H1 (cell line): ENCODE data around the gene IL13RA1. TPM values are rescaled to one million over a fixed set of nuclear protein-coding genes. Genes with fewer than 3 reads are reported as not detected.

Source experiments
- CBX5 ChIP-seq: fragments of 300-800, 300-1000 bp; sonication (generic); IDR thresholded peaks from 2 replicates; pipeline ENCODE4 v1.7.1; 2016; ENCODE audit warnings: antibody characterized with exemption, low read length, low read depth
- CHD1 ChIP-seq: IDR thresholded peaks from 2 replicates; pipeline ENCODE4 v1.6.1; 2012; ENCODE audit warnings: low read depth, low read length, improper control_type of control experiment
- CTBP2 ChIP-seq: IDR thresholded peaks from 2 replicates; pipeline ENCODE4 v1.7.0; 2011; ENCODE audit warnings: borderline replicate concordance, mild to moderate bottlenecking, moderate library complexity, mixed read lengths, low read length; ENCODE audit not compliant: insufficient read depth, insufficient read length
- KDM5A ChIP-seq: fragments of 200-600 bp; IDR thresholded peaks from 2 replicates; pipeline ENCODE4 v1.7.1; 2012; ENCODE audit warnings: mild to moderate bottlenecking, low read length, inconsistent platforms, mixed read lengths
- RNF2 ChIP-seq: fragments of 200-900, 300-1000 bp; sonication (generic); IDR thresholded peaks from 2 replicates; pipeline ENCODE4 v1.7.1; 2016; ENCODE audit warnings: borderline replicate concordance, low read depth, mild to moderate bottlenecking, antibody characterized with exemption, low read length; ENCODE audit not compliant: poor library complexity, severe bottlenecking; ENCODE audit errors: missing control alignments
- SIN3A ChIP-seq, 2 experiments: IDR thresholded peaks in 1 of 2; conservative IDR thresholded peaks in 1 of 2; 2 replicates each; pipeline ENCODE4 v1.6.1; 2011 to 2012; ENCODE audit warnings: low read length in 2 of 2, improper control_type of control experiment in 1 of 2, low read depth in 1 of 2, mild to moderate bottlenecking in 1 of 2
- SP2 ChIP-seq: IDR thresholded peaks from 2 replicates; pipeline ENCODE4 v1.6.1; 2012; ENCODE audit warnings: mild to moderate bottlenecking, low read length, inconsistent platforms
- polyA plus RNA-seq, 7 experiments: library from polyadenylated mRNA; depleted of rRNA in 3 of 7; stranded (reverse) in 5 of 7; unstranded in 2 of 7; fragments of >200 nt in 5 of 7; fragments of 200-250 nt in 2 of 7; gene quantifications; 1 replicate in 5 of 7; 2 replicates in 1 of 7; 4 replicates in 1 of 7; pipeline versions ENCODE4 v1.2.1 to v1.2.3, GENCODE V29; 2011 to 2013; ENCODE audit warnings: missing spikeins in 2 of 7, mixed read lengths in 2 of 7
- total RNA-seq: library from RNA; stranded (reverse); fragmentation: NEBNext Ultra II Directional; extraction: Animal tissue kit (Norgen Biotek cat#: 25700); gene quantifications from 2 replicates; pipeline ENCODE4 v1.2.1, GENCODE V29; 2021
- TF ChIP-seq, protein P1 (sequence below): IDR thresholded peaks from 2 replicates; pipeline ENCODE4 v1.6.1; 2011; ENCODE audit warnings: low read length, improper control_type of control experiment

Gene IL13RA1
- total and polyA plus RNA-seq, 2 of the 8 experiments (the other 6 are each of a cell fraction or from before 2014, with no cell fraction given), result 3.3 to 9.4 TPM

DNA sequence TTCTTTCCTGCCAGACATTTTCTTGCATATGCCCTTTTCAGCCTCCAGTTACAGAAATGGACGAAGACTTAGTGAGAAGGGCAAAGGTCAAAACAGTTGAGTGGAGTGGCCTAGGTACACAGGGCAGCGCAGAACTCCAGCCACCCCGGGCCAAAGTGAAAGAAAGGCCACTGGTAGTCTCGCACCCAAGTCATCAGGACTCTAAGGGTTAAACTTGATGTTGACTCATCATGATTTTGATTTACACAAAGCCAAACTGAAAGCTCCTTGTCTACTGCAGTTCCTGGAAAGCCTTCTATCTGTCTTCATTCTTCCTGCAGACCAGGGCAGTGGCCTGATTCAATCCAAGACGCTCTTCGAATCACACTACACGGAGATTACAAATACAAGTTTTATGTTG lies 2.6 kb upstream of the IL13RA1 start (continued):
- TF ChIP-seq SP2, result no peak
- no peak for TF ChIP-seq SIN3A (conservative IDR thresholded peaks at IDR 0.05 in 1 of 2, IDR thresholded peaks at IDR 0.05 in 1 of 2; ENCODE audit: low read depth in 1 of 2, low read length in 2 of 2)
- TF ChIP-seq CTBP2, result no peak
- TF ChIP-seq CHD1, result no peak
- TF ChIP-seq, protein P1, sequence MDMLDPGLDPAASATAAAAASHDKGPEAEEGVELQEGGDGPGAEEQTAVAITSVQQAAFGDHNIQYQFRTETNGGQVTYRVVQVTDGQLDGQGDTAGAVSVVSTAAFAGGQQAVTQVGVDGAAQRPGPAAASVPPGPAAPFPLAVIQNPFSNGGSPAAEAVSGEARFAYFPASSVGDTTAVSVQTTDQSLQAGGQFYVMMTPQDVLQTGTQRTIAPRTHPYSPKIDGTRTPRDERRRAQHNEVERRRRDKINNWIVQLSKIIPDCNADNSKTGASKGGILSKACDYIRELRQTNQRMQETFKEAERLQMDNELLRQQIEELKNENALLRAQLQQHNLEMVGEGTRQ, result no peak
- no peak for TF ChIP-seq CBX5
- TF ChIP-seq KDM5A, result no peak
- no peak for TF ChIP-seq RNF2
